HG03457 (cell line): ENCODE data around the gene TPRN.

Experiments
- ATAC-seq: cut with Tn5 transposase; IDR thresholded peaks from one replicate; pipeline ENCODE4 v1.9.1; 2021; ENCODE audit warnings: moderate number of reproducible peaks; ENCODE audit not compliant: unreplicated experiment

Gene TPRN

DNA sequence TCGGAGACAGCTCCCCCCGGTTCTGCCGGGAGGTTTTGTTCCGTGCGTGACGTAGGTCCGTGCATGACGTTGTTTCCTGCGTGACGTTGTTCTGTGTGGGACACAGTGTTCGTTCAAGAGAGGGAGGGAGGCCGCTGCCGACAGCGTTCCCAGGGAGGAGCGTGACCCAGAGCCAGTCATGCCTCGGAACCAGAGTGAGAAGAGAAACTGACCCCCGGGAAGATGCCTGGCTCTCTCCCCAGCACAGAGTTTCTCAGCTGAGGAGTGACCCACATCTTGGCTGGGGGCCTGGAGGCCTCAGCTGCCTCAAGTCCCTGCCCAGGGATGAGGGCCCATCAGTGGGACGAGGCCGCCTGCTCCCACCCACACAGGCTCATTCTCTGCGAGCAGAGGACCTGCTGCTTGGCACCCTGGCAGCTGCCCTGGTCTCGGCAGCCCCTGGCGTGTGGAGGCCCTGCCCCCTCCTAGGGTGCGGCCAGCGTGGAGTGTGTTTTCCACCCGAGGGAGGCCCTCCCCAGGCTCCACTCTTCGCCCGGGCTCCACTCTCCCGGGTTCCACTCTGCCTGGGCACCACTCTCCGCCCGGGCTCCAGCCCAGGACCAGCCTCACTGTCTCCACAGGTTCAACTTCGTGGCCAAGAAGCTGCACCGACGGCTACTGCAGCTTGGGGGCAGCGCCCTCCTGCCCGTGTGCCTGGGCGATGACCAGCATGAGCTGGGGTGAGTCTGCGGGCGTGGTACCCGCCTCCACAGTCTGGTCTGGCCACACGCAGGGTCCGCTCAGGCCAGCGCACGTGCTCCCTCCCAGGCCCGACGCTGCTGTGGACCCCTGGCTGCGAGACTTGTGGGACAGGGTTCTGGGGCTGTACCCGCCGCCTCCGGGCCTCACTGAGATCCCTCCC, 12.9 kb upstream of the TPRN start:
- ATAC-seq: no peak

DNA sequence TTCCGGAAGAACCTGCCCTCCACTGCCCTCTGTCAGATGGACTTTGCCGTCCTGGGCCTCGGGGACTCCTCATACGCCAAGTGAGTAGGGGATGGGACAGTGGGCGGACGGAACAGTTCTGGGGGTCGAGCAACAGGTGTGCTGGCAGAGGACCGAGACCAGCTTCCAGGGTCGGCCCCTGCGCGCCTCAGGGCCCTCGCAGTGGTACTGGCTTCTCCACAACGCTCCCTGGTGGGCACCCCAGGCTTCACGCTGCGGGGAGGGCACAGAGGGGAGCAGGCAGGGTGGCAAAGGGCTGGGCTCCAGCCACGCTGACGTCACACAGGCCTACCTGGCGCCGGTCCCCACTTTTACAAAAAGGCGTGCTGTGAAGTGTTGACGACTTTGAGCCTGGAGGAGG, 12.0 kb upstream of the TPRN start:
- ATAC-seq: no peak

DNA sequence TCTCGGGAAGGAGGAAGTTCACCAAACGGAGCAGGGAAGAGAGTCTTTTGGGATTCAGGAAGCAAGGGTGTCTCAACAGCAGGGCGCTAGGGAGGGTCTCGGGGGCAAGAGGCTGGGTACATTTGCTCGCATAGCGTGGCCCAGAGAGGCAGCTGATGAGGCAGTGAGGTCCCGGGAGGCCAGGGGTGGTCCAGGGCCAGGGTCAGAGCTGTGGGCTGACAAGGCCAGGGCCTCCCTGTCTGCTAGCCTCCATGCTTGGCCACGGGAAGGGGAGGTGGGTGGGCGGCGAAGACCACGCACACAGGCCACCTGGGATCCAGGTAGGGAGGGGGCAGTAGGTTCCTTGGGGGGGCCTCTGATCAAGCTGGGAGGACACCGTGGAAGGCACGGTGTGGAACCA, 11.0 kb upstream of the TPRN start:
- no peak for ATAC-seq

GRCh38 chr9:137206602-137207001, 6.1 kb upstream of the TPRN start:
- no peak for ATAC-seq

DNA sequence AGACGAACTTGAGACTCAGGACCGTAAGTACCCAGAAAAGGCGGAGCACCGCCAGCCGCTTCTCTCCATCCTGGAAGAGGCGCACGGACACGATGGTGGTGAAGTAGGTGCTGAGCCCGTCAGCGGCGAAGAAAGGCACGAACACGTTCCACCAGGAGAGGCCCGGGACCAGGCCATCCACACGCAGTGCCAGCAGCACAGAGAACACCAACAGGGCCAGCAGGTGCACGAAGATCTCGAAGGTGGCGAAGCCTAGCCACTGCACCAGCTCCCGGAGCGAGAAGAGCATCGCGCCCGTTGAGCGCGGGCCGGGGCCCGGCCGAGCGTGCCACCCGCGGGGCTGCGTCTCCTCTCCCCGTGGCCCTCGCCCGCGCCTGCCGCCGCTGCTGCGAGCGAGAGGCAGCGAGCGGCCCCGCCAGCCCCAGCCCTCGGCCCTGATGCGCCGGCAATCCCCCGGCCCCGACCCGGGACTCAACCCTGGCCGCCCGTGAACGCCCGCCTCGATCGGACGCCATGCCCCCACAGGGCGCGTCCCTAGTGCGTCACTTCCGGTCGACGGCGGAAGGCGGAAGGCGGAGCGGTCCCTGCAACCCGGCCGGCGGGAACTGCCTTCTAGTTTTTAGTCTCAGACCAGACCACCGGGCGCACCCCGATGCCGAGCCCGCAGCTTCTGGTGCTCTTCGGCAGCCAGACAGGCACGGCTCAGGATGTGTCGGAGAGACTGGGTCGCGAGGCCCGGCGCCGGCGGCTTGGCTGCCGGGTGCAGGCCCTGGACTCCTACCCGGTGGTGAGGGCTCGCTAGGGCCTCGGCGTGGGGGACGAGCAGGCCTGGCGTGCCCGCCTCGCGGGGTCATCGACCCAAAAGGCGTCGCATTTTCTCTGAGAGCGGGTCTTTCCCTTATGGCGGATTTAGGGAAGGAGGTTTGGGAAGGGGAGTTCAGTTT, 4.9 kb upstream of the TPRN start, which contains the start of the genes NDOR1 and TMEM203:
TSS of gene NDOR1 (plus strand) at position 575 of the 944 bp plus-strand sequence. CDS start at position 653, 78 bp downstream.
TSS of gene TMEM203 (minus strand) at position 523 of the 944 bp plus-strand sequence. CDS start at position 289, 234 bp downstream.
- no peak for ATAC-seq

GRCh38 chr9:137204731-137205125, 4.2 kb upstream of the TPRN start:
- ATAC-seq: no peak

DNA sequence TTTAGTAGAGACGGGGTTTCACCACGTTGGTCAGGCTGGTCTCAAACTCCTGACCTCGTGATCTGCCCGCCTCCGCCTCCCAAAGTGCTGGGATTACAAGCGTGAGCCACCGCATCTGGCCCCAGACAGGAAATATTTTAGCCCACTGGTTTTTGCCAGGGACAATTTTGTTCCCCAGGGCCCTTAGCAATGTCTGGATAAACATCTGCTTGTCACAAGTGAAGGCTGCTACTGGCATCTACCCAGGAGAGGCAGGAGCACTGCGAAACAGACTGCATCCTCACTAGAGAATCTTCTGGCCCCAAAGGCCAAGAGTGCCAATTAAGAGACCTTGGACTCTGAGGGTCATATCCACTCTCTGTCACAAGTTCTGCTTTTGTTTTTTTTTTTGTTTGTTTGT, 2.4 kb upstream of the TPRN start:
- no peak for ATAC-seq

GRCh38 chr9:137201205-137201868, 796 bp upstream of the TPRN start:
- no peak for ATAC-seq

DNA sequence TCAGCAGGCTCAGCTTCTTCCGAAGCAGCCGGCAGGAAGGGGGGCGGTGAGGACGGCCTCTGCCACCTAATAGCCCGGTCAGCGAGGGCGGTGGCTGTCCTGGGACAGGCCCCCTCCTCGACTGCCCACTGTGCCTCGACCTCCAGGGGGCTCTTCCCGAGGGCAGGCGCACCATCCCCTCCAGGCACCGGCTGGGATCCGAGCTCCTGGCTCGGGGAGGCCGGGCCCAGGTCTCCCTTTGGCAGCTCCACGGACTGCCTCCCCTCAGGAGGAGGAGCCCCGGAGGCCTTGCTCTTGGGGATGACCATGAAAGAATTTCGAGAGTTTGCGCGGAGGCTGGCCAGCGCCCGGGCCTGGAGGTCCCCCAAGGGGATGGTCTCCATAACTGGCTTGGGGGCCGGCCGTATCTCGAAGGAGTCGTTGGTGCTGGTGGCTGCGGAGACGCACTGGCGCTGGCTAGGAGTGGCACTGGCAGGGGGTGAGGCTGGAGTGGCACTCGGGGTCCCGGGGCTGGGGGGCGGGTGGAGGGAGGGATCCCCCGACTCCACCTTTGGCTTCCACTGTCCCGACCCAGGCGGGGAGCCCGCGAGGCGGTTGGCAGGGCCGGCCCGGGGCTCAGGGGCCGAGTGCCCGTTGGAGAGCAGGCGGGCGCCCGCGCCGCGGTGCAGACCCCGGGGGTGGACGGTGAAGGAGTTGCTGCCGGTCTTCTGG, 975 bp downstream of the TPRN start:
- no peak for ATAC-seq

- no peak for ATAC-seq
These were observed 1.6 kb downstream of the TPRN start for GRCh38 chr9:137198902-137199283.

DNA sequence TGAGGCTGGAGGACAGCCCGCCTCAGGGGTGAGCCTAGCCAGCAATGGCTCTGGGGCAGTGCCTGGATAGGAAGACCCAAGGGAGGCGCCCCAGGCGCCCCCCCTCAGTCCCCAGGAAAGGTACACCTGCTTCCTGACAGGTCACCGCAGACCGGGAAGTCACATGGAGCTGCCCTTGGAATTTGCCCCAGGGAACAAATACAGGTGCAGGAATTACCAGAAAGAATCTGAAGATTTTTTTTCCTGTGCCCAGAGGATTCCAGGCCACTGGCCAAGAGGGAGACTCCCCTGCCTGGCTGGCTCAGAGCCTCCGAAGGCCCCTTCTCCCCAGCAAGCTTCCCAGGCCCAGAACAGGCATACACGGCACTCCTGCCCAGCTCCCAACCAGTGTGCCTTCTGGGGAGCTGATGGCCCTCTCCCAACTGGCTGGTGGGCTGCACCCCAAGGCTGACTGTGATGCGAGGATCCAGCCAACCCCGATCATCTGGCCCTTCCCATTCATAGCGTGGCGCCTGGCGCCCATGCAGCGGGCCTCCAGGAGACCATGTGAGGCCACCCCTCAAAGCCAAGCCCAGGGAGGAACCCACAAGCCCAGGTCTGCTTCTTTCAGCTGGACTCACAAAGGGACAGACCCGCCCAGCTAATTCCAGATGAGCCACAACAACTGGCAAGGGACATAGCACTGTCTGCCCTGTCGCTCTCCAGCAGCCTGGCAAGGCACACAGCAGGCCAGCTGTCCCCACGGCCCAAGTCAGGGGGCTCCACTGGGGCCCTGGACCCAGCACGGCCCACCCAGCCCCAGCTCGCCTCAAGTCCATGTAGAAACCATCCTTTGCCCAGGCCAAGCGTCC, 2.3 kb downstream of the TPRN start:
- ATAC-seq: no peak

- no peak for ATAC-seq
These were observed 4.9 kb downstream of the TPRN start for GRCh38 chr9:137195525-137196220.

GRCh38 chr9:137194909-137195308, 5.6 kb downstream of the TPRN start:
- no peak for ATAC-seq

DNA sequence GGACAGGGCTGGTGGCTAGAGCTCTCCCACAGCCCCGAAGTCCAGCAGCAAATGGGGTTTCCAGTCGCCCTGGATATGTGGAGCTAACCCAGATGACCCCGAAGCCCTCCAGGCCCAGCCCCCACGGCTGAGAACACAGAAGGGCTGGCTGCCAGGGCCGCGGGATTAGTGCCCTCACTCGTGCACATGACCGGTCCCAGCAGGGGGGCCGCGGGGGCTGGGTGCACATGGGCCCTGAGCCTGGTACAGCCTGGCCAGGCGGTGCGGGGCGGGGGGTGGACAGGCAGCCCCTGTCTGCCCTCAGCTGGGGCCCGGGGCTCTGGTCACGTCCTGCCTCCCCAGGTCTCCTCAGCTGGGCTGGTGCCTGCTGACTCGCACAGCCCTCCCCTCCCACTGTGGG, 6.2 kb downstream of the TPRN start:
- no peak for ATAC-seq

- no peak for ATAC-seq
These were observed 6.8 kb downstream of the TPRN start for GRCh38 chr9:137193771-137194170.

DNA sequence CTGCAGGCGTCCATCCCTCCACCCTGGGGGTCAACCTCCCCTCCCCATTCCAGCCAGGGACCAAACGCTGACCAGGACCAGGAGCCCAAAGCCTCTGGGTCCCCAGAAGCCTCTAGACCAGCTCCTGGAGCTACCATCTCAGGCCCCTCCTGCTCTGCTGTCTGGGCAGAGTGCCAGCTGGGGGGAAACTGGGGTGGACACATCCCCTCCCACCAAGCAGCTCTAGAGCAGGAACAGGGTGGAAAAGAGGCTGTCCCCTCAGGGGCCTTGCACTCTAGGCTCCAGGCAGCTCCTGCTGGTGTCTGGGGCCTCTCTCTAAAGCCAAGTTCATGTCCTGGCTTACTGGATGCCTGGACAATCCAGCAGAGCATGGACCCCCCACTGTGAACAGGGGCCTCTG, 7.7 kb downstream of the TPRN start:
- ATAC-seq: no peak

DNA sequence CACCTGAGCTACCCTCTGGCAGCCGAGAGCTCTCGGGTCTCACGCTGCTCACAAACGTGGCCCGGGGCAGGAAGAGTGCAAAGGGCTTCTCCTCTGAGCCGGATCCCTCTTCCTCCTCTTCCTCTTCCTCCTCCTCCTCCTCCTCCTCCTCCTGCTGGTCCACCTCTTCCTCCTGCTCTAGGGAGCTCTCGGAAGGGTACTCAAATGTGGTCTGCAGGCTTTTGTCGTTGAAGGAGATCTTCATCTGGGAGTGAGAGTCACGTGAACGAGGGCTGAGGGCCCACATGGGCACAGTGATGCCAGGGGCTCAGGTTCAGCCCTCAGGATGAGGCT, 8.1 kb downstream of the TPRN start:
- ATAC-seq: no peak

DNA sequence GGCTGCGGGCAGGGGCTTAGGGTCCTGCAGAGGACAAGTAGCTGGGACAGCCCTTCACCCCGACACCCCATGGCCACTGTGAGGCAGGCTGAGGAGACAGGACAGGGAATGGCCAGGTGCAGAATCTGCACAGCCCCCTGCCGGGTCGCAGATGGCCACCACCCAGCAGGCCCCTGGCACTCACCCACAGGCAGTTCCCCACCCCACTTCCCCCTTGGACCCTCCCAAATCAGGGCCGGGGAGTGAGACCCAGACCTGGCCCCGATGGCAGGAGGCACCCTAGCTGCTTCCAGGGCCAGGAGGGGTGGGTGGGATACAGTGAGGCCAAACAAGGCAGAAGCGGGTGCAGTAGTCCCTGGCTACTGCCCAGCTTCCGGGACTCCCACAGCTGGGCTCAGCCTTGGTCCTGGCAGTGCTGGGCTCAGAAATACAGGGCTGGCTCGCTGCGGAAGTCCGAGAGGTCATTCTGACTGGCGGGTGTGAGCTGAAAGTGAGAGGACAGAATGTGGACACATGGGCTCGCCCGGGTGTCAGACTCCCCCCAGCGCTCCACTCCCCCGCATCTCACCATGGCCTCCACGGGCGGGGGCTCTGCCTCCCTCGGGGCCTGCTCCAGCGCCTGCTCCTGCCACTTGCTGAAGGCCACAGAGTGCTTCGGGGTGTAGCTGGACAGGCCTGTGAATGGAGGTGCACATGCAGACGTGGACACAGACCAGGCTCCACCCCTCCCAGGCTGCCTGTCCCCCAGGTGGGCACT, 8.7 kb downstream of the TPRN start:
- no peak for ATAC-seq
